ENCODE measurements around the gene MYH15. TPM values are rescaled to one million over a fixed set of nuclear protein-coding genes. Genes with fewer than 3 reads are reported as not detected.

MYH15 gene
- polyA plus RNA-seq, 1 donor from 2014 or later, result 0.71 TPM

- no peaks in the 10 kb centered on the region for H3K36me3 ChIP-seq (ENCODE audit: insufficient read depth, low read length)
- no peak overlapping the region for H3K27ac ChIP-seq (ENCODE audit: low read length)
- H3F3A ChIP-seq (ENCODE audit: insufficient read depth, low read length, poor library complexity, severe bottlenecking), result no peaks in the 10 kb centered on the region
- no peaks in the 10 kb centered on the region for H3K9me3 ChIP-seq (ENCODE audit: low read length)
- no peaks in the 10 kb centered on the region for H3K27me3 ChIP-seq (ENCODE audit: insufficient read depth, low read depth, low read length)
- H3K9ac ChIP-seq (ENCODE audit: low read length), result no peak overlapping the region
- H2AFZ ChIP-seq (ENCODE audit: low read depth, low read length), result no peak overlapping the region
- no peak overlapping the region for H3K4me3 ChIP-seq (ENCODE audit: low read length)
- H3K4me2 ChIP-seq (ENCODE audit: low read length), result no peak overlapping the region
- TF ChIP-seq POLR2AphosphoS5 (IDR thresholded peaks at IDR 0.05), result no peak
- no peak for TF ChIP-seq RAD21 (conservative IDR thresholded peaks at IDR 0.05)
- no peaks in the 10 kb centered on the region for H3K9me2 ChIP-seq (ENCODE audit: insufficient read depth, low read length)
- no peaks in the 10 kb centered on the region for H3K79me2 ChIP-seq (replicated peaks; ENCODE audit: insufficient read depth, low read length)
- no peaks in the 10 kb centered on the region for H4K20me1 ChIP-seq (ENCODE audit: insufficient read depth)
Observed at GRCh38 chr3:108509263-108509662, 1.1 kb downstream of the MYH15 start.

DNA sequence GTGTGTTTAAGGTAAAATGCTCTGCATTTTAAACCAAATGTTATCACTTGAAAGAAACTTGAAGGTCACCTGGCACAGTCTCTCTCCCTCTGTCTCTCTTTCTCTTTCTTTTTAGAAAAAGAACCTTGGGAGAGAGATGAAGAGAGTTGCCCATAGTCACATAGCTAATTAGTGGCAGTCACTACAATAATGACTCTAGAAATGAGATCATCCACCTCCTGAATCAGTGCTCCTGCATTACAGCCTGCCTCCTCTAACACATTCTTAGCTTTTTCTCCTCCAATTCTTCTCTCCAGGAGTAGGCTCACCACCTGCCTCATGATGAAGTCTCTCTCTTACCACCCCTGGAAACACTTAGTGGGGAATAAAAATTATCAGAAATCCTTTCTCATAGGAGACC is 2.5 kb downstream of the MYH15 start:
- TF ChIP-seq RAD21 (conservative IDR thresholded peaks at IDR 0.05), result no peak
- no peak for TF ChIP-seq EP300 (conservative IDR thresholded peaks at IDR 0.05; ENCODE audit: poor library complexity, severe bottlenecking)
- TF ChIP-seq EZH2 (IDR thresholded peaks at IDR 0.05; ENCODE audit: borderline replicate concordance, insufficient read depth, low read length, poor library complexity, severe bottlenecking), result no peak
- TF ChIP-seq POLR2AphosphoS5 (IDR thresholded peaks at IDR 0.05), result no peak
- TF ChIP-seq SMC3 (conservative IDR thresholded peaks at IDR 0.05; ENCODE audit: poor library complexity), result no peak
- TF ChIP-seq MXI1 (conservative IDR thresholded peaks at IDR 0.05; ENCODE audit: poor library complexity, severe bottlenecking), result no peak
- TF ChIP-seq REST (IDR thresholded peaks at IDR 0.05; ENCODE audit: borderline replicate concordance), result no peak
- no peak for TF ChIP-seq TAF1 (IDR thresholded peaks at IDR 0.05; ENCODE audit: low read depth)
- TF ChIP-seq, protein P1, sequence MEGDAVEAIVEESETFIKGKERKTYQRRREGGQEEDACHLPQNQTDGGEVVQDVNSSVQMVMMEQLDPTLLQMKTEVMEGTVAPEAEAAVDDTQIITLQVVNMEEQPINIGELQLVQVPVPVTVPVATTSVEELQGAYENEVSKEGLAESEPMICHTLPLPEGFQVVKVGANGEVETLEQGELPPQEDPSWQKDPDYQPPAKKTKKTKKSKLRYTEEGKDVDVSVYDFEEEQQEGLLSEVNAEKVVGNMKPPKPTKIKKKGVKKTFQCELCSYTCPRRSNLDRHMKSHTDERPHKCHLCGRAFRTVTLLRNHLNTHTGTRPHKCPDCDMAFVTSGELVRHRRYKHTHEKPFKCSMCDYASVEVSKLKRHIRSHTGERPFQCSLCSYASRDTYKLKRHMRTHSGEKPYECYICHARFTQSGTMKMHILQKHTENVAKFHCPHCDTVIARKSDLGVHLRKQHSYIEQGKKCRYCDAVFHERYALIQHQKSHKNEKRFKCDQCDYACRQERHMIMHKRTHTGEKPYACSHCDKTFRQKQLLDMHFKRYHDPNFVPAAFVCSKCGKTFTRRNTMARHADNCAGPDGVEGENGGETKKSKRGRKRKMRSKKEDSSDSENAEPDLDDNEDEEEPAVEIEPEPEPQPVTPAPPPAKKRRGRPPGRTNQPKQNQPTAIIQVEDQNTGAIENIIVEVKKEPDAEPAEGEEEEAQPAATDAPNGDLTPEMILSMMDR (IDR thresholded peaks at IDR 0.05; ENCODE audit: poor library complexity, severe bottlenecking), result no peak
- Histone ChIP-seq H3K36me3 (ENCODE audit: insufficient read depth, low read length) (no peaks in the 10 kb centered on the region), H3K9ac (ENCODE audit: low read length) (no peak overlapping the region), H3F3A (ENCODE audit: insufficient read depth, low read length, poor library complexity, severe bottlenecking) (no peaks in the 10 kb centered on the region), H2AFZ (ENCODE audit: low read depth, low read length) (no peak overlapping the region), H3K27me3 (ENCODE audit: insufficient read depth, low read depth, low read length) (no peaks in the 10 kb centered on the region), H3K79me2 (replicated peaks; ENCODE audit: insufficient read depth, low read length) (no peaks in the 10 kb centered on the region), H3K9me2 (ENCODE audit: insufficient read depth, low read length) (no peaks in the 10 kb centered on the region), H3K4me2 (ENCODE audit: low read length) (no peak overlapping the region), H3K9me3 (ENCODE audit: low read length) (no peaks in the 10 kb centered on the region), H3K4me3 (ENCODE audit: low read length) (no peak overlapping the region), H3K27ac (ENCODE audit: low read length) (no peak overlapping the region), H4K20me1 (ENCODE audit: insufficient read depth) (no peaks in the 10 kb centered on the region)

DNA sequence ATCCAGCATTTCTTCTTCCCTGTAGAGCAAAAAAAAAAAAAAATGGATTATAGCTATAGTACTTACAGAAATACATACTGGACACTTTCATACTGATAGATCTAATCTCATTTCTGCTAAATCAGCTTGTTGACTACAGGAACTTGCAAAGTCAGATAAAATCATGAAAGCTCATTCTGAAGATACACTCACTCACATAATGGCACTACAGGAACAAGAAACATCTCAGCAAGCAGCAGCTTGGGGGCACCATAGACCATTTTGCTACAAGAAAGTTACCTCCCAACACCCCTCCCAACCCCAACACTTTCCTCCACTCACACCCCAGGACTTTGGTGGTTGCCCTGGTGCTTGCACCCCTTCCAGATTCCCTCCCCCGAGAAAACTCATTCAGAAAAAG is 4.6 kb downstream of the MYH15 start:
- Histone ChIP-seq H2AFZ (ENCODE audit: low read depth, low read length) (no peak overlapping the region), H4K20me1 (ENCODE audit: insufficient read depth) (no peaks in the 10 kb centered on the region), H3K36me3 (ENCODE audit: insufficient read depth, low read length) (no peaks in the 10 kb centered on the region), H3K4me2 (ENCODE audit: low read length) (no peak overlapping the region), H3K27ac (ENCODE audit: low read length) (no peak overlapping the region), H3F3A (ENCODE audit: insufficient read depth, low read length, poor library complexity, severe bottlenecking) (no peaks in the 10 kb centered on the region), H3K9me2 (ENCODE audit: insufficient read depth, low read length) (no peaks in the 10 kb centered on the region), H3K79me2 (replicated peaks; ENCODE audit: insufficient read depth, low read length) (no peaks in the 10 kb centered on the region), H3K27me3 (ENCODE audit: insufficient read depth, low read depth, low read length) (no peaks in the 10 kb centered on the region), H3K4me3 (ENCODE audit: low read length) (no peak overlapping the region), H3K9me3 (ENCODE audit: low read length) (no peaks in the 10 kb centered on the region), H3K9ac (ENCODE audit: low read length) (no peak overlapping the region)
- no peak for TF ChIP-seq POLR2AphosphoS5 (IDR thresholded peaks at IDR 0.05)
- no peak for TF ChIP-seq EP300 (conservative IDR thresholded peaks at IDR 0.05; ENCODE audit: poor library complexity, severe bottlenecking)
- no peak for TF ChIP-seq REST (IDR thresholded peaks at IDR 0.05; ENCODE audit: borderline replicate concordance)
- TF ChIP-seq RAD21 (conservative IDR thresholded peaks at IDR 0.05), result no peak
- TF ChIP-seq, protein P1 (IDR thresholded peaks at IDR 0.05; ENCODE audit: poor library complexity, severe bottlenecking), result no peak
- TF ChIP-seq EZH2 (IDR thresholded peaks at IDR 0.05; ENCODE audit: borderline replicate concordance, insufficient read depth, low read length, poor library complexity, severe bottlenecking), result no peak
- no peak for TF ChIP-seq MXI1 (conservative IDR thresholded peaks at IDR 0.05; ENCODE audit: poor library complexity, severe bottlenecking)
- TF ChIP-seq SMC3 (conservative IDR thresholded peaks at IDR 0.05; ENCODE audit: poor library complexity), result no peak
- no peak for TF ChIP-seq TAF1 (IDR thresholded peaks at IDR 0.05; ENCODE audit: low read depth)
